Endothelial cell of umbilical vein (primary cell): ENCODE results near the gene MN1.

Experiments
- CTCF ChIP-seq, 2 donors: IDR thresholded peaks; 1 replicate in 1 of 2; 2 replicates in 1 of 2; pipeline ENCODE4 v1.5.1; 2011; ENCODE audit warnings: low read length in 2 of 2, mild to moderate bottlenecking in 2 of 2, moderate library complexity in 2 of 2, control low read depth in 1 of 2, inconsistent platforms in 1 of 2, low read depth in 1 of 2; ENCODE audit not compliant: insufficient read depth in 1 of 2; ENCODE audit errors: extremely low read depth in 1 of 2
- EZH2 ChIP-seq: IDR thresholded peaks from 2 replicates; pipeline ENCODE4 v1.6.1; 2012; ENCODE audit warnings: borderline replicate concordance, low read depth, mild to moderate bottlenecking, moderate library complexity, low read length, inconsistent platforms; ENCODE audit not compliant: severe bottlenecking
- JUN ChIP-seq: IDR thresholded peaks from 2 replicates; pipeline ENCODE4 v1.6.1; 2011; ENCODE audit warnings: borderline replicate concordance, low read depth; ENCODE audit not compliant: insufficient read length, insufficient read depth
- MYC ChIP-seq: IDR thresholded peaks from one replicate; pipeline ENCODE4 v1.6.1; 2011; ENCODE audit warnings: mild to moderate bottlenecking, low read depth, low read length
- POLR2A ChIP-seq: IDR thresholded peaks from 2 replicates; pipeline ENCODE4 v1.6.1; 2012; ENCODE audit warnings: low read depth, mild to moderate bottlenecking, control low read depth, low read length
- POLR2AphosphoS5 ChIP-seq: IDR thresholded peaks from 2 replicates; pipeline ENCODE4 v1.6.1; 2012; ENCODE audit warnings: low read depth, mild to moderate bottlenecking, control low read depth, low read length, moderate library complexity; ENCODE audit not compliant: insufficient read depth
- TF ChIP-seq, protein P1 (sequence below): IDR thresholded peaks from 2 replicates; pipeline ENCODE4 v1.6.1; 2011; ENCODE audit not compliant: insufficient read depth, insufficient read length

GRCh38 chr22:27842669-27843431, 41.3 kb upstream of the MN1 start:
- TF ChIP-seq CTCF (IDR thresholded peaks at IDR 0.05; ENCODE audit: extremely low read depth in 1 of 2, insufficient read depth in 1 of 2, low read depth in 1 of 2, low read length in 2 of 2): no peak
- no peak for TF ChIP-seq EZH2
- no peak for TF ChIP-seq JUN
- TF ChIP-seq, protein P1, sequence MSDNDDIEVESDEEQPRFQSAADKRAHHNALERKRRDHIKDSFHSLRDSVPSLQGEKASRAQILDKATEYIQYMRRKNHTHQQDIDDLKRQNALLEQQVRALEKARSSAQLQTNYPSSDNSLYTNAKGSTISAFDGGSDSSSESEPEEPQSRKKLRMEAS: no peak
- TF ChIP-seq POLR2AphosphoS5: no peak
- no peak for TF ChIP-seq POLR2A
- no peak for TF ChIP-seq MYC
